ENCODE measurements around the gene RGS3. TPM values are rescaled to one million over a fixed set of nuclear protein-coding genes. Genes with fewer than 3 reads are reported as not detected.

RGS3 gene
- total and polyA plus RNA-seq, 2 experiments from 2014 or later = 44.5 to 48.6 TPM

DNA sequence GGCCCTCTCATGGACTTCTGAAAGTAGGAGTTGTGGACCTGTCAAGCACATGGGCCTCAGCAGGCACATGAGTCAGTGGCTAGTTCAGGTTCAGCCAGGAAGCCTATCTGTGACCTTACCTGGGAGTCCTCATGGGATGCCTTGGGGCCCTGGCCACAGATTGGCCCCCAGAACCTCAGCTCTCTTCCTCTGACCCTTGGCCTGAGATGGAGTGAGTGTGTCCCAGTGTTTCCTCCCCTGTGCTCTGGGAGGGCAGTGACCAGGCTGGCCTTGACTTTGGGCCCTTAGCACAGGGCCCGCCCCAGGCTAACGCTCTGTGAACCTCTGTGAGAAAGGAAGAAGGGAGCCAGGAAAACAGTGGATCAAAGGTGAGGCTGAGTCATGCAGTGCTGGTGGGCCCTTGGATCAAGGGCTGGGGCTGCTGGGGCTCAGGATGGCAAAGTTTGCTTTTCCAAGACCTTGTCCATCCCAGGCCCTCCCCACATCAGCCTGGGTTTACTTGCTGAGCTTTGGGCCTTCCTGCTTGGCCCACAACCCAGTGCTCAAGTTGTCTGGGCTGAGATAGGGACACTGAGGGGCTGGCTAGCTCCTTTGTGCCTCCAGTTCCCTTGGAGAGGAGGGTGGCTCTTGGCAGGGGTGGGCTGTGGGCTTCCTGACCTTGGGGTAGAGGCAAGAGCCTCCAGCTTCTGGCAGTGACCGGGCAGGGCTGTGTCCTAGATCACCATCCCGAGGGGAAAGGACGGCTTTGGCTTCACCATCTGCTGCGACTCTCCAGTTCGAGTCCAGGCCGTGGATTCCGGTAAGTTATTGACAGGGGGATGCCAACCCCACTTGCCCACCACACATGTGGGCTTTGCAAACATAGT is 41.4 kb downstream of the RGS3 start:
- Histone ChIP-seq H3K27me3 (replicated peaks; ENCODE audit: insufficient read depth) (no peaks in the 10 kb centered on the region), H3K9ac (no peak overlapping the region), H3K27ac (no peak overlapping the region), H4K20me1 (ENCODE audit: insufficient read depth) (no peaks in the 10 kb centered on the region), H3F3A (ENCODE audit: insufficient read depth) (no peaks in the 10 kb centered on the region), H3K36me3 (ENCODE audit: low read depth) (no peaks in the 10 kb centered on the region), H3K4me3 (no peak overlapping the region), H3K4me2 (ENCODE audit: unreplicated experiment) (no peak overlapping the region), H3K9me2 (ENCODE audit: insufficient read depth) (no peaks in the 10 kb centered on the region), H3K4me1 (ENCODE audit: insufficient read depth) (no peaks in the 10 kb centered on the region), H2AFZ (no peak overlapping the region), H3K9me3 (ENCODE audit: low read depth) (no peaks in the 10 kb centered on the region), H3K79me2 (ENCODE audit: insufficient read depth) (no peaks in the 10 kb centered on the region)
- in situ Hi-C loops (cut with MboI) = no loop called here
- 87 to 92% methylated on average over 9 of the region's 9 CpGs for WGBS, 2 experiments (ENCODE audit: low coverage in 1 of 2, low lambda C conversion rate in 2 of 2, missing lambda C conversion rate in 2 of 2)
- TF ChIP-seq EZH2 (IDR thresholded peaks at IDR 0.05; ENCODE audit: insufficient read depth, poor library complexity, severe bottlenecking) = no peak
- no peak for DNase-seq

DNA sequence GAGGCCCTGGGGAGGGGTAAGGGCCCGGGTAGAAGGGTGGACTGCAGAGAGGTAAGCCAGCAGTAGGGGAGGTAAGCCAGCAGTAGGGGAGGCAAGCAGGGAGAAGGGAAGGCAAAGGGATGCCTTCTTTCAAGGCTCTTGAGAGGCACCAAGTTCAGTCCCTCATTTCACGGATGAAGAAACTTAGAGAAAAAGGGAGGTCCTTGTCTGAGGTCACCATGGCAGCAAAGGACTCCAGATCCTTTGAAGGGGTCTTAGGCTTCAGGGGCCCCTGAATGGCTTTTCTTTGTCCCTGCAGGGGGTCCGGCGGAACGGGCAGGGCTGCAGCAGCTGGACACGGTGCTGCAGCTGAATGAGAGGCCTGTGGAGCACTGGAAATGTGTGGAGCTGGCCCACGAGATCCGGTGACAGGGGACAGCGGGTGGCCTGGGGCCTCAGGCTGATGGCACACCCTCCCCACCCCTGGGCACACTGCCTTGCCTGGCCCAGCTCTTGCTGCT is 42.6 kb downstream of the RGS3 start:
- H3K27ac ChIP-seq = no peak overlapping the region
- 86 to 90% methylated on average over 8 to 9 of the region's 9 CpGs for WGBS, 2 experiments (ENCODE audit: low coverage in 1 of 2, low lambda C conversion rate in 2 of 2, missing lambda C conversion rate in 2 of 2)
- no peaks in the 10 kb centered on the region for H3K36me3 ChIP-seq (ENCODE audit: low read depth)
- no peaks in the 10 kb centered on the region for H3K9me3 ChIP-seq (ENCODE audit: low read depth)
- H3F3A ChIP-seq (ENCODE audit: insufficient read depth) = no peaks in the 10 kb centered on the region
- TF ChIP-seq EZH2 (IDR thresholded peaks at IDR 0.05; ENCODE audit: insufficient read depth, poor library complexity, severe bottlenecking) (no peak), EZH2phosphoT487 (IDR thresholded peaks at IDR 0.05; ENCODE audit: insufficient read depth, low read depth) (no peak)
- no peak overlapping the region for H2AFZ ChIP-seq
- H3K4me3 ChIP-seq = no peak overlapping the region
- H3K4me2 ChIP-seq (ENCODE audit: unreplicated experiment) = no peak overlapping the region
- in situ Hi-C loops (cut with MboI) = no loop called here
- H3K27me3 ChIP-seq (replicated peaks; ENCODE audit: insufficient read depth) = no peaks in the 10 kb centered on the region
- no peak for DNase-seq
- H3K4me1 ChIP-seq (ENCODE audit: insufficient read depth) = no peaks in the 10 kb centered on the region
- H4K20me1 ChIP-seq (ENCODE audit: insufficient read depth) = no peaks in the 10 kb centered on the region
- no peaks in the 10 kb centered on the region for H3K9me2 ChIP-seq (ENCODE audit: insufficient read depth)
- H3K9ac ChIP-seq = no peak overlapping the region
- no peaks in the 10 kb centered on the region for H3K79me2 ChIP-seq (ENCODE audit: insufficient read depth)

DNA sequence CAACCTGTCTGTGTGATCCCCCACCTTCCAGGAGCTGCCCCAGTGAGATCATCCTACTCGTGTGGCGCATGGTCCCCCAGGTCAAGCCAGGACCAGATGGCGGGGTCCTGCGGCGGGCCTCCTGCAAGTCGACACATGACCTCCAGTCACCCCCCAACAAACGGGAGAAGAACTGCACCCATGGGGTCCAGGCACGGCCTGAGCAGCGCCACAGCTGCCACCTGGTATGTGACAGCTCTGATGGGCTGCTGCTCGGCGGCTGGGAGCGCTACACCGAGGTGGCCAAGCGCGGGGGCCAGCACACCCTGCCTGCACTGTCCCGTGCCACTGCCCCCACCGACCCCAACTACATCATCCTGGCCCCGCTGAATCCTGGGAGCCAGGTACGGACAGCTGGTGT is 43.7 kb downstream of the RGS3 start:
- Histone ChIP-seq H3F3A (ENCODE audit: insufficient read depth) (no peaks in the 10 kb centered on the region), H3K27me3 (replicated peaks; ENCODE audit: insufficient read depth) (no peaks in the 10 kb centered on the region), H3K79me2 (ENCODE audit: insufficient read depth) (no peaks in the 10 kb centered on the region), H3K4me1 (ENCODE audit: insufficient read depth) (peaks cover 5% of the 10 kb centered on the region; the same call in 1 of the 2 replicates), H3K4me3 (no peak overlapping the region), H3K36me3 (ENCODE audit: low read depth) (no peaks in the 10 kb centered on the region), H4K20me1 (ENCODE audit: insufficient read depth) (no peaks in the 10 kb centered on the region), H3K9ac (no peak overlapping the region), H3K27ac (no peak overlapping the region), H3K9me3 (ENCODE audit: low read depth) (no peaks in the 10 kb centered on the region), H3K9me2 (ENCODE audit: insufficient read depth) (no peaks in the 10 kb centered on the region), H2AFZ (no peak overlapping the region), H3K4me2 (ENCODE audit: unreplicated experiment) (no peak overlapping the region)
- TF ChIP-seq EZH2phosphoT487 (IDR thresholded peaks at IDR 0.05; ENCODE audit: insufficient read depth, low read depth) (no peak), EZH2 (IDR thresholded peaks at IDR 0.05; ENCODE audit: insufficient read depth, poor library complexity, severe bottlenecking) (no peak)
- WGBS, 2 experiments (ENCODE audit: low coverage in 1 of 2, low lambda C conversion rate in 2 of 2, missing lambda C conversion rate in 2 of 2) = 92 to 94% methylated on average over 19 of the region's 19 CpGs
- in situ Hi-C loops (cut with MboI) = no loop called here
- DNase-seq = no peak

DNA sequence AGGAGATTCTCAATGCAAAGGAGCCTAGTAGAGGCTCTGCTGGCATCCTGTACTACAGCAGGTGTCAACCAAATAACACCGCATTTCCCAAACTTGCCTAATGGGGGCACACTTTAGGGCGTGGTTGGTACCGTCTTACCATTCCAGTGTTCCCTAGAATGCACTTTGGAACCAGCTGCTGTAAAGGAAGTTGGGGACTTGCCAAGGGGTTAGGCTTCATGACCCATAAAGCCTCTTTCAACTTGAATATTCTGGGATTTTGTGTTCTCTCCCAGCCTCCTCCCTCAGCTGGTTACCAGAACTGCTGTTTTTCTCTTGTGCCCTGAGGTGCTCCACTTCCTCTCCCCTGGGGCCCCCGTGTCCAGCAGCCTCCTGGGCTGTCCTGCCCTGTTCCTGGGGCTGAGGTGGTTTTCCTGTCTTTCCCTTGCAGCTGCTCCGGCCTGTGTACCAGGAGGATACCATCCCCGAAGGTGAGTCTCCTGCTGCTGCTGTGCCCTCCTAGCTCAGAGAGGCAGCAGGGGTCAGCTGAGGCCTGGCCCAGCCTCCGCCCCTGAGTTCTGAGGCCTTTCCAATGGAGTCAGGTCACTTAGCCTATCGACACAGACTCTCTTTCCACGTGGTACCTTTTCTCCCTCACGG is 44.7 kb downstream of the RGS3 start:
- in situ Hi-C loops (cut with MboI) = no loop called here
- H3K4me2 ChIP-seq (ENCODE audit: unreplicated experiment) = no peak overlapping the region
- no peaks in the 10 kb centered on the region for H3F3A ChIP-seq (ENCODE audit: insufficient read depth)
- H3K9me2 ChIP-seq (ENCODE audit: insufficient read depth) = no peaks in the 10 kb centered on the region
- no peaks in the 10 kb centered on the region for H3K79me2 ChIP-seq (ENCODE audit: insufficient read depth)
- no peak overlapping the region for H3K4me3 ChIP-seq
- H2AFZ ChIP-seq = no peak overlapping the region
- no peak for DNase-seq
- TF ChIP-seq EZH2phosphoT487 (IDR thresholded peaks at IDR 0.05; ENCODE audit: insufficient read depth, low read depth) (no peak), EZH2 (IDR thresholded peaks at IDR 0.05; ENCODE audit: insufficient read depth, poor library complexity, severe bottlenecking) (no peak)
- no peak overlapping the region for H3K27ac ChIP-seq
- H3K4me1 ChIP-seq (ENCODE audit: insufficient read depth) = peaks cover 7% of the 10 kb centered on the region; the same call in 1 of the 2 replicates
- no peaks in the 10 kb centered on the region for H4K20me1 ChIP-seq (ENCODE audit: insufficient read depth)
- no peaks in the 10 kb centered on the region for H3K36me3 ChIP-seq (ENCODE audit: low read depth)
- no peaks in the 10 kb centered on the region for H3K27me3 ChIP-seq (replicated peaks; ENCODE audit: insufficient read depth)
- H3K9me3 ChIP-seq (ENCODE audit: low read depth) = no peaks in the 10 kb centered on the region
- 82 to 83% methylated on average over 10 of the region's 10 CpGs for WGBS, 2 experiments (ENCODE audit: low coverage in 1 of 2, low lambda C conversion rate in 2 of 2, missing lambda C conversion rate in 2 of 2)
- H3K9ac ChIP-seq = no peak overlapping the region

All from GM23248 (cell line).